Brain microvascular endothelial cell (primary cell): ENCODE data around the gene ARHGAP42.

ENCODE experiments used
- DNase-seq: peaks from one replicate; pipeline ENCODE4 v3.0.0-alpha.2; 2020
- H3K27ac ChIP-seq: fragments of 250-450 bp; sonication (Bioruptor Pico); 2 replicates; pipeline ENCODE4 v1.5.1; 2020; ENCODE audit warnings: mild to moderate bottlenecking, moderate library complexity
- H3K27me3 ChIP-seq: fragments of 250-450 bp; sonication (Bioruptor Pico); replicated peaks from 2 replicates; pipeline ENCODE4 v1.5.1; 2020; ENCODE audit warnings: mild to moderate bottlenecking
- H3K36me3 ChIP-seq: fragments of 250-450 bp; sonication (Bioruptor Pico); replicated peaks from 2 replicates; pipeline ENCODE4 v1.5.1; 2020; ENCODE audit warnings: mild to moderate bottlenecking
- H3K4me3 ChIP-seq: 2 replicates; pipeline ENCODE4 v1.5.1; 2011; ENCODE audit warnings: low read depth, mild to moderate bottlenecking, control low read depth, low read length, moderate library complexity
- in situ Hi-C: cut with HindIII; loops from 2 replicates; pipeline ENCODE4 v1.10.0; 2017; ENCODE audit warnings: low sequenced_read_pairs, low pct_ligation_motif_present
- TF ChIP-seq, protein P1 (sequence below): IDR thresholded peaks from 2 replicates; pipeline ENCODE4 v1.5.1; 2011; ENCODE audit warnings: low read depth, mild to moderate bottlenecking, moderate library complexity, low read length, control low read depth, inconsistent platforms; ENCODE audit errors: missing control alignments

ARHGAP42 gene

GRCh38 chr11:100961633-100962032, 274.5 kb downstream of the ARHGAP42 start:
- peaks cover 7% of the 10 kb centered on the region for H3K36me3 ChIP-seq
- no peaks in the 10 kb centered on the region for H3K27me3 ChIP-seq
- DNase-seq = no peak
- TF ChIP-seq, protein P1, sequence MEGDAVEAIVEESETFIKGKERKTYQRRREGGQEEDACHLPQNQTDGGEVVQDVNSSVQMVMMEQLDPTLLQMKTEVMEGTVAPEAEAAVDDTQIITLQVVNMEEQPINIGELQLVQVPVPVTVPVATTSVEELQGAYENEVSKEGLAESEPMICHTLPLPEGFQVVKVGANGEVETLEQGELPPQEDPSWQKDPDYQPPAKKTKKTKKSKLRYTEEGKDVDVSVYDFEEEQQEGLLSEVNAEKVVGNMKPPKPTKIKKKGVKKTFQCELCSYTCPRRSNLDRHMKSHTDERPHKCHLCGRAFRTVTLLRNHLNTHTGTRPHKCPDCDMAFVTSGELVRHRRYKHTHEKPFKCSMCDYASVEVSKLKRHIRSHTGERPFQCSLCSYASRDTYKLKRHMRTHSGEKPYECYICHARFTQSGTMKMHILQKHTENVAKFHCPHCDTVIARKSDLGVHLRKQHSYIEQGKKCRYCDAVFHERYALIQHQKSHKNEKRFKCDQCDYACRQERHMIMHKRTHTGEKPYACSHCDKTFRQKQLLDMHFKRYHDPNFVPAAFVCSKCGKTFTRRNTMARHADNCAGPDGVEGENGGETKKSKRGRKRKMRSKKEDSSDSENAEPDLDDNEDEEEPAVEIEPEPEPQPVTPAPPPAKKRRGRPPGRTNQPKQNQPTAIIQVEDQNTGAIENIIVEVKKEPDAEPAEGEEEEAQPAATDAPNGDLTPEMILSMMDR = no peak
- H3K4me3 ChIP-seq = no peak overlapping the region
- in situ Hi-C loops = no loop called here
- no peak overlapping the region for H3K27ac ChIP-seq

- in situ Hi-C loops = no loop called here
- no peak for DNase-seq
- H3K27ac ChIP-seq = no peak overlapping the region
- TF ChIP-seq, protein P1 = no peak
- peaks cover 7% of the 10 kb centered on the region for H3K36me3 ChIP-seq
- no peaks in the 10 kb centered on the region for H3K27me3 ChIP-seq
- no peak overlapping the region for H3K4me3 ChIP-seq
These were observed 276.3 kb downstream of the ARHGAP42 start for GRCh38 chr11:100963375-100963774.

DNA sequence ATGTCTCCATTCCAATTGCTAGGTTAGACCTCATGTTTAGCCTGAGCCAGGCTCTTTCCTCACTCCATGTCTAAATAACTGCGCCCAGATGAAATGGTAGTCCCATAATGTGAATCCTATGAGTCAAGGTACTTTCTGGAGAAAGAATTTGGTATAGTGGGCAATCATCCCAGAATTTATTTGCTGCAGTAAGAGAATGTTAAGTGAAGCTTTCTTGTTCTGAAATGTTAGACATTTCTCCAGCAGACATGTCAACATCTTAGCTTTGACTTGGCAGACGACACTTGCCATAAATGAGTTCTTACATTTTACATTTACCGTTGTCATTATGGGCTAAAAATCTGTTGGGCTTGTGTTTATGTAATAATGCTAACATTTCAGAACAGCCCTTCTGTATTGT, 277.3 kb downstream of the ARHGAP42 start:
- Histone ChIP-seq H3K27me3 (no peaks in the 10 kb centered on the region), H3K4me3 (no peak overlapping the region), H3K36me3 (peaks cover 7% of the 10 kb centered on the region), H3K27ac (no peak overlapping the region)
- in situ Hi-C loops = no loop called here
- no peak for DNase-seq
- TF ChIP-seq, protein P1 = no peak

- Histone ChIP-seq H3K27me3 (no peaks in the 10 kb centered on the region), H3K4me3 (no peak overlapping the region), H3K27ac (no peak overlapping the region), H3K36me3 (peaks cover 7% of the 10 kb centered on the region)
- no peak for DNase-seq
- TF ChIP-seq, protein P1 = no peak
- in situ Hi-C loops = no loop called here
These were observed 278.3 kb downstream of the ARHGAP42 start for GRCh38 chr11:100965346-100965745.

DNA sequence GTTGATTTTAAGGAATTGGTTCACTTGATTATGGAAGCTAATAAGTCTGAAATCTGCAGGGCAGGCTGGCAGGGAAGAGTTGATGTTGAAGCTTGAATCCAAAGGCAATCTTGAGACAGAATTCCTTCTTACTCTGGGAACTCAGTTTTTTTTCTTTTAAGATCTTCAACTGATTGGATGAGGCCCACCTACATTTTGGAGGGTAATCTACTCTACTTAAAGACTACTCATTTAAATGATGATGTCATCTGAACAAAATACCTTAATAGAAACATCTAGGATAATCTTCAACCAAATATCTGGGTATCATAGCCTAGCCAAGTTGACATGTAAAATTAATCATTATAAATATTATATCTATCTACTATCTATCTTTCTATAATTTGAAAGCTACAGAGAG, 279.3 kb downstream of the ARHGAP42 start:
- Histone ChIP-seq H3K36me3 (peaks cover 7% of the 10 kb centered on the region), H3K4me3 (no peak overlapping the region), H3K27ac (no peak overlapping the region), H3K27me3 (no peaks in the 10 kb centered on the region)
- TF ChIP-seq, protein P1 = no peak
- in situ Hi-C loops = no loop called here
- no peak for DNase-seq

DNA sequence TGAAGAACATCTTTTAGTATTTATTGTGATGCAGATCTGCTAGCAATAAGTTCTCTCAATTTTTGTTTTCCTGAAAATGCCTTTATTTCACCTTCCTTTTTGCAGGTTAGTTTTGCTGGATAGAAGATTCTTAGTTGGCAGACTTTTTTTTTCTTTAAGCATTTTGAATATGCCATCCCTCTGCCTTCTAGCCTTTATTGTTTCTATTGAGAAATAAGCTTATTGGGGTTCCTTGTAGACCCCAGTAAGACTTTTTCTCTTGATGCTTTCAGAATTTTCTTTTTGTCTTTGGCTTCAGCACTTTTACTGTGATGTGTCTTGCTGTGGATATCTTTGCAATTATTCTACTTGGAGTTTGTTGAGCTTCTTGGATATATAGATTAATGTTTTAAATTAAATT, 281.9 kb downstream of the ARHGAP42 start:
- H3K27me3 ChIP-seq = no peaks in the 10 kb centered on the region
- TF ChIP-seq, protein P1 = no peak
- no peaks in the 10 kb centered on the region for H3K36me3 ChIP-seq
- no peak overlapping the region for H3K27ac ChIP-seq
- no peak for DNase-seq
- in situ Hi-C loops = no loop called here
- H3K4me3 ChIP-seq = no peak overlapping the region
